Upper lobe of left lung (tissue), 4 donors: Measurements from ENCODE around the gene DAZAP1.

ENCODE experiments used
- POLR2A ChIP-seq, 4 donors: fragments of 450-650 bp; IDR thresholded peaks; one replicate each; pipeline ENCODE4 v1.5.1; 2016 to 2017; ENCODE audit warnings: antibody characterized with exemption in 4 of 4, mild to moderate bottlenecking in 2 of 4
- TF ChIP-seq, protein P1 (sequence below), 6 experiments: fragments of 450-650 bp in 4 of 6; fragments of 200-600 bp in 2 of 6; sonication (generic) in 2 of 6; IDR thresholded peaks; one replicate each; pipeline ENCODE4 v1.5.1; 2016 to 2019; ENCODE audit warnings: antibody characterized with exemption in 6 of 6

GRCh38 chr19:1475751-1476437 is 68.5 kb downstream of the DAZAP1 start:
- TF ChIP-seq POLR2A (IDR thresholded peaks at IDR 0.05), result no peak
- TF ChIP-seq, protein P1, sequence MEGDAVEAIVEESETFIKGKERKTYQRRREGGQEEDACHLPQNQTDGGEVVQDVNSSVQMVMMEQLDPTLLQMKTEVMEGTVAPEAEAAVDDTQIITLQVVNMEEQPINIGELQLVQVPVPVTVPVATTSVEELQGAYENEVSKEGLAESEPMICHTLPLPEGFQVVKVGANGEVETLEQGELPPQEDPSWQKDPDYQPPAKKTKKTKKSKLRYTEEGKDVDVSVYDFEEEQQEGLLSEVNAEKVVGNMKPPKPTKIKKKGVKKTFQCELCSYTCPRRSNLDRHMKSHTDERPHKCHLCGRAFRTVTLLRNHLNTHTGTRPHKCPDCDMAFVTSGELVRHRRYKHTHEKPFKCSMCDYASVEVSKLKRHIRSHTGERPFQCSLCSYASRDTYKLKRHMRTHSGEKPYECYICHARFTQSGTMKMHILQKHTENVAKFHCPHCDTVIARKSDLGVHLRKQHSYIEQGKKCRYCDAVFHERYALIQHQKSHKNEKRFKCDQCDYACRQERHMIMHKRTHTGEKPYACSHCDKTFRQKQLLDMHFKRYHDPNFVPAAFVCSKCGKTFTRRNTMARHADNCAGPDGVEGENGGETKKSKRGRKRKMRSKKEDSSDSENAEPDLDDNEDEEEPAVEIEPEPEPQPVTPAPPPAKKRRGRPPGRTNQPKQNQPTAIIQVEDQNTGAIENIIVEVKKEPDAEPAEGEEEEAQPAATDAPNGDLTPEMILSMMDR (IDR thresholded peaks at IDR 0.05), result no peak
